HG03064 (cell line): Measurements from ENCODE around the gene DBX1.
"Not testable (repeated sequence)": the region's sequence is repeated elsewhere in the genome, so short reads cannot be mapped to it uniquely, and the experiment has no call there.

ENCODE experiments used
- ATAC-seq: cut with Tn5 transposase; IDR thresholded peaks from one replicate; pipeline ENCODE4 v1.9.1; 2021; ENCODE audit warnings: low read depth; ENCODE audit not compliant: unreplicated experiment

Gene DBX1

GRCh38 chr11:20160425-20161229 is at the start of gene DBX1:
TSS of gene DBX1 (minus strand) at chr11:20160475. CDS start at chr11:20160324, 151 bp downstream.
- no peak for ATAC-seq

- ATAC-seq: no peak
Observed at GRCh38 chr11:20208622-20209111, 48.4 kb upstream of the DBX1 start.

DNA sequence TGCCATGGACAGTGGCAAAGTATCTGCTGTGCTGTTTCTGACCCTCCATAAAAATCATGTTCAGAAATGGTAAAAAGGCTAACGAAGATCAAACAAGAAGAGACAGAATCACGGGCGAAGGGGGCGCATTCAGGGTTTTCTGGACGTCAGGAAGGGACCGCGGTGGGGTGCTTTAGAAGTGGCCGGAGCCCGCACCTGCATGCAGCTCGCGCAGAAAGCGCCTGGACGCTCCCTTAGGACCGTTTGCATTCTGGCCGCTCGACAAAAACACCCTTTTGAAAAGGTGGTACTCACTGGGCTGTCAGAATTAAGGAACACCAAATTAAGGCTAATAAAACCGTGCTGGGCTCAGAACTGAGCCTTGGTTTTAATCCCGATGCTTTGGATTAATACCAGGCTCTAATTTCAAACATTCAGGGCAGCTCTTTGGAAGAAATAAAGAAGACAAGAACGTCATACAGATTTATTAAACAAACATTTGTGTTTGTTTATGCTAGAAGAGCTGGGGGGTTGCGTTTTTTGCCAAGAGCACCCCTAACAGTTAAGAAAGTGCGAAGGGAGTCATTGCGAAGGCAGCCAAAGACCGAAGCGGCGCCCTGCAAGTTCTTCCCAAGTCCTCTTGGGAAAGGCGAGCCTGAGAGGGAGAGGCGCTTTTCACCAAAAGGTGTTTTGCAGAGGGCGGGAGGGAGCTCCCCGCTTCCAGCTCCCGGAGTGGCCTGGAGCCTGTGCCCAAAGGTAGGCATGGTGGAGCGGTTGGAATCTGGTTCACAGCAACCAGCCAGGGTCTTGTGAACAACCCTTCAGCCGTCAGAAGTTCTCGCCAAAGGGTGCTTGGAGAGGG is 47.7 kb upstream of the DBX1 start:
- ATAC-seq: no peak

DNA sequence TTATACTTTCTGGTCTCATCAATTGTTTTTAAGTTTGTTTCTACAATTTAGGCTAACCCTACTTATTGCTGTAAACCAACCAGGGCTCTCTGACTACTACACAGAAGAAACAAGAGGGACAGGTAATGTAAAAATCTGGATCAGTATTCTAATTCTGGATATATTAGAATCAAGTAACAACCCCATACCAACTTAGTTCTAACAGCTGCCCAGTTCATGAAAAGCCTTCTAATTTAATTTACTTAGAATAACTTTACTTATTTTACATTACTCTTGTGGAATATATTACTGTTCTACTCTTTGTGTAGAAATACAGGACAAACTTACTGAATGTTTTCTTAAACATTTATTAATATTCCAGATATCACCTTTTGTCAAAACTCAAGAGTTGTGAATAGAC is 45.5 kb upstream of the DBX1 start:
- ATAC-seq: no peak

- ATAC-seq: no peak
Observed at GRCh38 chr11:20204681-20205080, 44.4 kb upstream of the DBX1 start.

DNA sequence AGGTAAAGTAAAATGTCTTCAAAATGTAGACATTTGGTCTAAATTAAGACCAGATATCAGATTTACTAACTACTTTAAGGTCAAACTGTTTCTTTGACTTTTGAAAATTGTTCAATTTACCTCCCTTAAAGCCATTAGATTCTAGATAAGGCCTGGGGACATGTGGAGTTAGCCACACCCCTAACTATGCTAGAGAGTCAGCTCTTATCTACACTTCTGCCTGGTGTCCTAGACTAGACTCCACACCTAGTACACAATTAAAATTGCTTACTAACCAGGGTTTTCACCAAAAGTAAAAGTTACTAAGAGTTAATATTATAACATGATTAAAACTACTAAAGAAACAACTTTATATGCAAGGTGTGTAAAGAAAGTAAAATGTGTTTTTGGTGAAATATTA is 43.6 kb upstream of the DBX1 start:
- no peak for ATAC-seq

GRCh38 chr11:20201231-20201630 is 41.0 kb upstream of the DBX1 start:
- ATAC-seq: no peak

DNA sequence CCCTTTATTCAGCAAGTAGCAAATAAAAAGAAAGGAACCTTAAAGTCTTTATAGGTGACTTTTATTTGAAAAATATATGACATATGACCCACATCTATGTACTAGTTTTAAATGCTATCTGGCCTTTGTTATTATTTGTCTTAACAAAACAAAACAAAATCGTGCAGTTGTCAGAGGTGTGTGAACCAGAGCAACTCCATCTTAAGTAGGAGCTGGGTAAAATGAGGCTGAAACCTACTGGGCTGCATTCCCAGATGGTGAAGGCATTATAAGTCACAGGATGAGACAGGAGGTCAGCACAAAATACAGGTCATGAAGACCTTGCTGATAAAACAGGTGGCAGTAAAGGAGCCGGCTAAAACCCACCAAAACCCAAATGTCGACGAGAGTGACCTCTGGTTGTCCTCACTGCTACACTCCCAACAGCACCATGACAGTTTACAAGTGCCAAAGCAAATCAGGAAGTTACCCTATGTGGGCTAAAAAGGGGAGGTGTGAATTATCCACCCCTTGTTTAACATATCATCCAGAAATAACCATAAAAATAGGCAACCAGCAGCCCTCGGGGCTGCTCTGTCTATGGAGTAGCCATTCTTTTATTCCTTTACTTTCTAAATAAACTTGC is 40.2 kb upstream of the DBX1 start:
- not testable (repeated sequence) for ATAC-seq

- ATAC-seq: no peak
Observed at GRCh38 chr11:20197881-20198280, 37.6 kb upstream of the DBX1 start.

DNA sequence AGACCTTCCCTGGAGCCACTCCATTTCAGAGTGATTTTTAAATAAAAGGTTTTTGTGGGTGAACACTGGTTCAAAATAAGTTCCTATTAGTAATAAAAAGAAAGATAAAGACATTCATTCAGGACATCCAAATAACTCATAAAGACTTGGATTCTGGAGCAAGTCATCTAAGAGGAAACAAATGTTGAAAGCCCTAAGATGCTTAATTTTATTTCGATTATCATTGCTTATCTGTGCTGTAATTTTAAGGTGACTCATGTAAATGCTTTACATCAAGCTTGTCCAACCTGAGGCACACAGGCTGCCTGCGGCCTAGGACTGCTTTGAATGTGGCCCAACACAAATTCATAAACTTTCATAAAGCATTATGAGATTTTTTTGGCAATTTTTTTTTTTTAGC is 34.2 kb upstream of the DBX1 start:
- ATAC-seq: no peak

GRCh38 chr11:20193307-20193706 is 33.0 kb upstream of the DBX1 start:
- ATAC-seq: no peak

DNA sequence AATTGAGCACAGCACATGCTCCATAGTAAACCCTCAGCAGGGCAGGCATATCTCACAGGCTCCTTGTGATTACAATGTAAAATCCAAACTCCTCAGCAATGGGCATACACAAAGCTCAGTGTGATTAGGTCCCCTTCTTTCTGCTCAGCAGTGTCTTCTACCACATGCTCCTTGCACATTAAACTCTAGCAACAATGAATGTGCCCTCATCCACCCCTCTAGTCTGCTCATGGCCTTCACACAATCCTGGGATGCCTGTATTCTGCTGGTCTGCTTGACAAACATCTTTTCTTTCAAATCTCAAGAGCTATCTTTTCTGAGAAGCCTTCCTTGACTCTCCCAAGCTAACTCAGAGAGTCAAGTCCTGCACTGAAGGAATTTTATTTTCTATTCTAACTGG is 32.4 kb upstream of the DBX1 start:
- no peak for ATAC-seq

DNA sequence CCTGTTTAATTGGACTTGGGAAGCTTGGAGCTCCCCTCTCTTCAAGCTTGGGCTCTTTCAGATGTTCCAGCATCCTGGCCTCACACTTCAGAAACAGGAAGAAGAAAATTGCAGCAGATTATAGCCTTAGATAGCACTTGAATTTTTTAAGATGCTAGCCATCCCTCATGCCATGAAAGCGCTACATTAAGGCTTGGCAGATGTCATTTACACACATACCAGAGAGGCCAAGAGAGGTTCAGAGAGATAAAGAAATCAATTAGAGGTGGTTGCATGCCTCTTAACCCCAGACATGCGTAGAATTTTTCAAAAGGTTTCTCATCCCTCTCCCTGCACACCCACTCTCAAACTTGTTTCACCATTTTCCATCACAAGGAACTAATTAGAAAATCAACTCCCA is 31.9 kb upstream of the DBX1 start:
- no peak for ATAC-seq

DNA sequence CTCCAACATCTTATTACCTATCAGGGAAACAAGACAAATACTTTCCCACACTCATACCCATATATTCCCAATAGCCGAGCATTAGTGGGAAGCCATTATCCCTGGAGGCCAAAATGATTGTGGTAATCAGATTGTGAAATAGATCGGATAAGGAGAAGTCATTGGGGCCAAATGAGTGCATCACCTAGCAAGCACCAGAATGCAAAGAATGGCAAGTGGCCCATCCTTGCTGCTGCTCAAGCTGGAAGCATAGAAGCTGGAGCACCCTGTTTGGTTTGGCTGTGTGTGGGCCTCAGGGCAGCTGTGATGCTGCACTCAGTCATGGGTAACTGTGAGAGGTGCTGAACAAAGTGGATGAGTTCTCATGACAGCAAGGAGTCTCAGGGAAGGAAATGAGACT is 18.7 kb upstream of the DBX1 start:
- ATAC-seq: no peak

DNA sequence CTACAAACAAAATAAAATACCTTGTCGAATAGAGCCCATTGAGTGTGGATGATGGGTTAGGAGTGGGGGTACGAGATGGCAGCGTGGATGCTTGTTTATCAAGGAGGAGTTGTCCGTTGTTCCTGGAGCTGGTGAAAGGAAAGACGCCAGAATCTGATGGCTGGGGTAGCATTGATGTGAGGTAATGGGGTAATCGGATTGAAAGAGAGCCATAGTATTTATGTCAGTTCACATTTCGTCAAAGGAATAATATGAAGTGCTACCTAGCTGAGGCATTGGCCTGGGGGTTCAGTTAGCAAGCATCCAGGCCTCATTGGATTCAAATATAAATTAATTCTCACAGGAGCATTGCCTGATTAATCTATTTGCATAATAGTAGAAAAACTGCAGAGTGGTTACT is 16.9 kb upstream of the DBX1 start:
- ATAC-seq: no peak

GRCh38 chr11:20172721-20173447 is 12.6 kb upstream of the DBX1 start:
- ATAC-seq: no peak

GRCh38 chr11:20163783-20164481 is 3.7 kb upstream of the DBX1 start:
- no peak for ATAC-seq

GRCh38 chr11:20162824-20163782 is 2.8 kb upstream of the DBX1 start:
- ATAC-seq: no peak
